HG03095 (cell line): ENCODE measurements around the gene SYNGR1.
"Not testable (repeated sequence)": the region's sequence is repeated elsewhere in the genome, so short reads cannot be mapped to it uniquely, and the experiment has no call there.

Experiments
- ATAC-seq: cut with Tn5 transposase; IDR thresholded peaks from one replicate; pipeline ENCODE4 v1.9.1; 2021; ENCODE audit warnings: moderate library complexity; ENCODE audit not compliant: unreplicated experiment

SYNGR1 gene

GRCh38 chr22:39316440-39317083 lies 33.2 kb upstream of the SYNGR1 start:
- ATAC-seq: no peak

GRCh38 chr22:39317084-39317774 lies 32.6 kb upstream of the SYNGR1 start:
- no peak for ATAC-seq

- no peak for ATAC-seq
Observed at GRCh38 chr22:39317775-39318506, 31.9 kb upstream of the SYNGR1 start.

- ATAC-seq: no peak
Observed at GRCh38 chr22:39318507-39319283, 31.1 kb upstream of the SYNGR1 start.

GRCh38 chr22:39319284-39320022 lies 30.3 kb upstream of the SYNGR1 start, which contains the start of gene RPL3:
Gene RPL3, minus strand, starts transcription at chr22:39319623. Its CDS starts 26 bp downstream, at chr22:39319597.
- peak; percentile 64 for ATAC-seq

- not testable (repeated sequence) for ATAC-seq
Observed at GRCh38 chr22:39320616-39321029, 29.2 kb upstream of the SYNGR1 start.

- ATAC-seq: no peak
Observed at GRCh38 chr22:39325392-39325932, 24.3 kb upstream of the SYNGR1 start.

- no peak for ATAC-seq
Observed at GRCh38 chr22:39327995-39328754, 21.6 kb upstream of the SYNGR1 start.

GRCh38 chr22:39330553-39330952 lies 19.2 kb upstream of the SYNGR1 start:
- not testable (repeated sequence) for ATAC-seq

GRCh38 chr22:39332441-39333064 lies 17.2 kb upstream of the SYNGR1 start:
- no peak for ATAC-seq

- no peak for ATAC-seq
Observed at GRCh38 chr22:39336411-39336810, 13.4 kb upstream of the SYNGR1 start.

- ATAC-seq: not testable (repeated sequence)
Observed at GRCh38 chr22:39339775-39340174, 10.0 kb upstream of the SYNGR1 start.

GRCh38 chr22:39341179-39341578 lies 8.6 kb upstream of the SYNGR1 start:
- ATAC-seq: no peak

GRCh38 chr22:39343259-39344045 lies 6.3 kb upstream of the SYNGR1 start:
- no peak for ATAC-seq

GRCh38 chr22:39344046-39344390 lies 5.8 kb upstream of the SYNGR1 start:
- no peak for ATAC-seq

GRCh38 chr22:39345231-39345630 lies 4.6 kb upstream of the SYNGR1 start:
- no peak for ATAC-seq

- ATAC-seq: no peak
Observed at GRCh38 chr22:39348909-39349505, 784 bp upstream of the SYNGR1 start.

- no peak for ATAC-seq
Observed at GRCh38 chr22:39349506-39349966, 255 bp upstream of the SYNGR1 start.
